Stomach (tissue), 9 donors: ENCODE data around the gene SLC6A18. TPM values are rescaled to one million over a fixed set of nuclear protein-coding genes. Genes with fewer than 3 reads are reported as not detected.

ENCODE experiments used
- DNase-seq, 2 donors: peaks; one replicate each; pipeline versions ENCODE4 v3.0.0 to v3.0.0-alpha.2; 2013 to 2019
- H3K27ac ChIP-seq, 5 donors: fragments of 200-600 bp in 4 of 5; sonication (generic) in 4 of 5; one replicate each; pipeline ENCODE4 v1.5.1; 2013 to 2019; ENCODE audit warnings: mild to moderate bottlenecking in 1 of 5, moderate library complexity in 1 of 5
- H3K27me3 ChIP-seq, 3 donors: fragments of 200-600 bp; sonication (generic); one replicate each; pipeline ENCODE4 v1.5.1; 2017 to 2019; ENCODE audit warnings: mixed run types in 1 of 3
- H3K36me3 ChIP-seq, 4 donors: fragments of 200-600 bp; sonication (generic); 1 replicate in 3 of 4; 2 replicates in 1 of 4; pipeline ENCODE4 v1.5.1; 2016 to 2019
- H3K4me1 ChIP-seq, 4 donors: fragments of 200-600 bp; sonication (generic); one replicate each; pipeline ENCODE4 v1.5.1; 2016 to 2019
- H3K4me3 ChIP-seq, 4 donors: fragments of 200-600 bp; sonication (generic) in 3 of 4; one replicate each; pipeline ENCODE4 v1.5.1; 2016 to 2019; ENCODE audit warnings: mild to moderate bottlenecking in 1 of 4
- H3K9me3 ChIP-seq, 4 donors: fragments of 200-600 bp; sonication (generic); one replicate each; pipeline ENCODE4 v1.5.1; 2016 to 2019
- CTCF ChIP-seq, 7 experiments: fragments of 450-650 bp in 4 of 7; fragments of 200-600 bp in 3 of 7; sonication (generic) in 3 of 7; IDR thresholded peaks; one replicate each; pipeline ENCODE4 v1.5.1; 2016 to 2019; ENCODE audit warnings: antibody characterized with exemption in 7 of 7, control low read depth in 2 of 7, mild to moderate bottlenecking in 1 of 7
- EP300 ChIP-seq: sonication (generic); formaldehyde crosslinking; IDR thresholded peaks from one replicate; pipeline ENCODE4 v1.6.1; 2017; ENCODE audit warnings: antibody characterized with exemption
- POLR2A ChIP-seq, 4 donors: fragments of 450-650 bp; IDR thresholded peaks; one replicate each; pipeline ENCODE4 v1.6.1; 2016; ENCODE audit warnings: antibody characterized with exemption in 4 of 4, control low read depth in 2 of 4, mild to moderate bottlenecking in 1 of 4, moderate library complexity in 1 of 4
- POLR2AphosphoS5 ChIP-seq, 3 donors: sonication (generic); formaldehyde crosslinking; IDR thresholded peaks; one replicate each; pipeline ENCODE4 v1.6.1; 2016; ENCODE audit warnings: antibody characterized with exemption in 3 of 3
- WGBS, 5 donors: extraction: QIAGEN DNeasy Blood & Tissue Kit in 3 of 5; methylation state at CpG; one replicate each; pipeline versions ENCODE4 v1.1.5 to v1.1.7; 2013 to 2018; 5-methylcytosine and 5-hydroxymethylcytosine counted together
- intact Hi-C: fragments of 100-400 bp; cut with DNase I; formaldehyde crosslinking; loops from one replicate; pipeline ENCODE4 v1.15.1; 2023; ENCODE audit warnings: low total_unique reads
- polyA plus RNA-seq, 3 donors: library from polyadenylated mRNA; stranded (reverse); fragments of 200-250 nt; gene quantifications; one replicate each; pipeline ENCODE4 v1.2.3, GENCODE V29; 2013
- total RNA-seq, 5 donors: library from RNA; depleted of rRNA; stranded (reverse); fragments of >200 nt; gene quantifications; one replicate each; pipeline versions ENCODE4 v1.1.0 to v1.2.3, GENCODE V29; 2014 to 2016
- donor health status: healthy with polysubstance abuse.
- donor health status: Bipolar disorder and iron deficiency.
- donor health status: healthy.

SLC6A18 gene
- total and polyA plus RNA-seq, 8 donors, result not detected

GRCh38 chr5:1183424-1184162, 41.6 kb upstream of the SLC6A18 start:
- intact Hi-C loops, result no loop called here
- Histone ChIP-seq H3K4me1 (peaks cover 11 to 42% (median 35%) of the 10 kb centered on the region in 4 donors), H3K9me3 (no peaks in the 10 kb centered on the region), H3K27ac (peak overlapping the region in 1 of 5 donors; percentile 18), H3K36me3 (no peaks in the 10 kb centered on the region), H3K4me3 (no peak overlapping the region), H3K27me3 (peaks cover 0 to 59% (median 3%) of the 10 kb centered on the region in 3 donors)
- no peak for DNase-seq
- 60 to 80% (median 65%) methylated on average over 12 to 18 of the region's 18 CpGs for WGBS, 5 donors
- TF ChIP-seq EP300 (no peak), CTCF (IDR thresholded peaks at IDR 0.05) (no peak), POLR2AphosphoS5 (IDR thresholded peaks at IDR 0.05) (no peak), POLR2A (IDR thresholded peaks at IDR 0.05) (no peak)

GRCh38 chr5:1184163-1184470, 41.1 kb upstream of the SLC6A18 start:
- no peak for DNase-seq
- no peak overlapping the region for H3K4me3 ChIP-seq
- WGBS, 5 donors, result 76 to 96% (median 94%) methylated on average over 6 to 8 of the region's 8 CpGs
- no peak for TF ChIP-seq POLR2A (IDR thresholded peaks at IDR 0.05)
- no peak for TF ChIP-seq CTCF (IDR thresholded peaks at IDR 0.05)
- no peak for TF ChIP-seq EP300
- TF ChIP-seq POLR2AphosphoS5 (IDR thresholded peaks at IDR 0.05), result no peak
- no peaks in the 10 kb centered on the region for H3K36me3 ChIP-seq
- no peak overlapping the region for H3K27ac ChIP-seq
- intact Hi-C loops, result no loop called here
- peaks cover 0 to 59% (median 3%) of the 10 kb centered on the region in 3 donors for H3K27me3 ChIP-seq
- no peaks in the 10 kb centered on the region for H3K9me3 ChIP-seq
- peaks cover 11 to 42% (median 35%) of the 10 kb centered on the region in 4 donors for H3K4me1 ChIP-seq

GRCh38 chr5:1184481-1184880, 40.7 kb upstream of the SLC6A18 start:
- peaks cover 11 to 42% (median 35%) of the 10 kb centered on the region in 4 donors for H3K4me1 ChIP-seq
- no peak overlapping the region for H3K27ac ChIP-seq
- DNase-seq, result no peak
- H3K4me3 ChIP-seq, result no peak overlapping the region
- H3K36me3 ChIP-seq, result no peaks in the 10 kb centered on the region
- intact Hi-C loops, result no loop called here
- 87 to 100% (median 91%) methylated on average over 1 to 7 of the region's 7 CpGs for WGBS, 5 donors
- no peak for TF ChIP-seq EP300
- no peak for TF ChIP-seq POLR2AphosphoS5 (IDR thresholded peaks at IDR 0.05)
- H3K27me3 ChIP-seq, result peaks cover 0 to 62% (median 3%) of the 10 kb centered on the region in 3 donors
- H3K9me3 ChIP-seq, result no peaks in the 10 kb centered on the region

GRCh38 chr5:1185038-1185627, 40.0 kb upstream of the SLC6A18 start:
- Histone ChIP-seq H3K27ac (no peak overlapping the region), H3K9me3 (no peaks in the 10 kb centered on the region), H3K4me3 (no peak overlapping the region), H3K36me3 (no peaks in the 10 kb centered on the region), H3K27me3 (peaks cover 0 to 69% (median 3%) of the 10 kb centered on the region in 3 donors), H3K4me1 (peaks cover 11 to 42% (median 35%) of the 10 kb centered on the region in 4 donors)
- WGBS, 5 donors, result 81 to 94% (median 85%) methylated on average over 10 of the region's 10 CpGs
- TF ChIP-seq POLR2AphosphoS5 (IDR thresholded peaks at IDR 0.05) (no peak), POLR2A (IDR thresholded peaks at IDR 0.05) (no peak), EP300 (no peak), CTCF (IDR thresholded peaks at IDR 0.05) (no peak)
- intact Hi-C loops, result no loop called here
- no peak for DNase-seq
